A673 (cell line): ENCODE data around the gene RAB11FIP4. TPM values are rescaled to one million over a fixed set of nuclear protein-coding genes. Genes with fewer than 3 reads are reported as not detected.

ENCODE experiments used
- BruUV-seq: library from RNA; stranded (reverse); fragments of 400-500 nt; replicated peaks from 2 replicates; lab custom pipeline; 2021; lab: Mats Ljungman, UMichigan
- CTCF ChIA-PET: fragments of 300-600 bp; sonication (Branson Sonifier 250); formaldehyde crosslinking; loops from one replicate; lab custom pipeline; 2022; ENCODE audit warnings: antibody characterized with exemption; lab: Charles Lee
- POLR2A ChIA-PET: fragments of 300-600 bp; sonication (Branson Sonifier 250); formaldehyde crosslinking; loops from one replicate; lab custom pipeline; 2022; ENCODE audit warnings: antibody characterized with exemption; ENCODE audit not compliant: low non-redundant PET; lab: Charles Lee
- DNase-seq: peaks from one replicate; pipeline ENCODE4 v3.0.0-alpha.2; 2015; ENCODE audit warnings: low spot score
- H3K27ac ChIP-seq: fragments of 200-600 bp; sonication (generic); 2 replicates; pipeline ENCODE4 v1.5.1; 2016; ENCODE audit warnings: mixed run types, low read depth, mild to moderate bottlenecking, mixed read lengths, antibody characterized with exemption, low read length; ENCODE audit not compliant: poor library complexity, severe bottlenecking
- H3K27me3 ChIP-seq: fragments of 200-600 bp; sonication (generic); replicated peaks from 2 replicates; pipeline ENCODE4 v1.6.1; 2017; ENCODE audit warnings: mixed run types, low read depth, mild to moderate bottlenecking, mixed read lengths, antibody characterized with exemption, low read length; ENCODE audit not compliant: insufficient read depth, poor library complexity
- H3K36me3 ChIP-seq: fragments of 200-600 bp; sonication (generic); 2 replicates; pipeline ENCODE4 v1.6.1; 2016; ENCODE audit warnings: mixed run types, mild to moderate bottlenecking, mixed read lengths, antibody characterized with exemption, low read length; ENCODE audit not compliant: insufficient read depth, poor library complexity, severe bottlenecking
- H3K4me1 ChIP-seq: fragments of 200-600 bp; sonication (generic); 2 replicates; pipeline ENCODE4 v1.6.1; 2017; ENCODE audit warnings: mixed run types, mild to moderate bottlenecking, mixed read lengths, antibody characterized with exemption, low read length; ENCODE audit not compliant: insufficient read depth, poor library complexity, severe bottlenecking
- H3K4me3 ChIP-seq: fragments of 200-600 bp; sonication (generic); 2 replicates; pipeline ENCODE4 v1.5.1; 2016; ENCODE audit warnings: low read depth, mixed run types, mild to moderate bottlenecking, mixed read lengths, low read length; ENCODE audit not compliant: poor library complexity, severe bottlenecking
- H3K9me3 ChIP-seq: fragments of 200-600 bp; sonication (generic); 2 replicates; pipeline ENCODE4 v1.6.1; 2016; ENCODE audit warnings: mixed run types, low read depth, mild to moderate bottlenecking, mixed read lengths, antibody characterized with exemption, low read length; ENCODE audit not compliant: poor library complexity, severe bottlenecking
- EZH2 ChIP-seq: fragments of 200-600 bp; sonication (generic); IDR thresholded peaks from 2 replicates; pipeline ENCODE4 v1.6.1; 2017; ENCODE audit warnings: borderline replicate concordance, low read depth, mild to moderate bottlenecking, mixed read lengths, antibody characterized with exemption, low read length; ENCODE audit not compliant: poor library complexity, severe bottlenecking
- intact Hi-C: fragments of 100-400 bp; cut with micrococcal nuclease; formaldehyde crosslinking; loops from one replicate; pipeline ENCODE4 v1.10.0; 2022; ENCODE audit not compliant: unreplicated experiment
- total RNA-seq: library from RNA; stranded (reverse); gene quantifications from 2 replicates; pipeline ENCODE4 v1.2.3, GENCODE V29; 2021
- TF ChIP-seq, protein P1 (sequence below): fragments of 300-800, 200-600 bp; sonication (generic); conservative IDR thresholded peaks from 2 replicates; pipeline ENCODE4 v1.5.1; 2017; ENCODE audit warnings: low read depth, mild to moderate bottlenecking, antibody characterized with exemption, low read length, moderate library complexity, mixed read lengths

Gene RAB11FIP4
- total RNA-seq, 1 experiment from 2014 or later: 2.4 TPM

DNA sequence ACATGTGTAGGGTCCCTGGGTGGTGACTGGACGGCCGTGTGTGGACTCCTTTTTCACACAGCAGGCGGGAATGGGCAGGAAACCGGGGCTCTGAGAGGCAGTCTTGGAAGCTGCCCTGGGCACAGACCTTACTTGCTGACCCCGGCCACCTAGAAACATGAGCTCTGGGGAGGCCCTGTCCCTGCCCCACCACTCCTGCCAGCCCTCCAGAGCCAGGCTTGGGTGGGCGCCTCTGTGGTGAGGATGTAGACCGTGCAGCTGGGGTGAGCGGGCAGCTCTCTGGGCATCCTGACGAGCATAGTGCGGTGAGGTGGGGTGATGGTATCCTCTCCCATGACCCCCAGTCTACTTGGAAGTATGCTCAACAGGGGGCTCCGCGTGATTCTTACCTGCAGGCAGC, 121.3 kb downstream of the RAB11FIP4 start:
- Histone ChIP-seq H3K27ac (no peak overlapping the region), H3K9me3 (no peaks in the 10 kb centered on the region), H3K36me3 (no peaks in the 10 kb centered on the region), H3K4me1 (no peaks in the 10 kb centered on the region), H3K4me3 (no peak overlapping the region), H3K27me3 (no peaks in the 10 kb centered on the region)
- POLR2A ChIA-PET: no interaction called here
- intact Hi-C loops: no loop called here
- no peak for DNase-seq
- TF ChIP-seq EZH2: no peak
- TF ChIP-seq, protein P1, sequence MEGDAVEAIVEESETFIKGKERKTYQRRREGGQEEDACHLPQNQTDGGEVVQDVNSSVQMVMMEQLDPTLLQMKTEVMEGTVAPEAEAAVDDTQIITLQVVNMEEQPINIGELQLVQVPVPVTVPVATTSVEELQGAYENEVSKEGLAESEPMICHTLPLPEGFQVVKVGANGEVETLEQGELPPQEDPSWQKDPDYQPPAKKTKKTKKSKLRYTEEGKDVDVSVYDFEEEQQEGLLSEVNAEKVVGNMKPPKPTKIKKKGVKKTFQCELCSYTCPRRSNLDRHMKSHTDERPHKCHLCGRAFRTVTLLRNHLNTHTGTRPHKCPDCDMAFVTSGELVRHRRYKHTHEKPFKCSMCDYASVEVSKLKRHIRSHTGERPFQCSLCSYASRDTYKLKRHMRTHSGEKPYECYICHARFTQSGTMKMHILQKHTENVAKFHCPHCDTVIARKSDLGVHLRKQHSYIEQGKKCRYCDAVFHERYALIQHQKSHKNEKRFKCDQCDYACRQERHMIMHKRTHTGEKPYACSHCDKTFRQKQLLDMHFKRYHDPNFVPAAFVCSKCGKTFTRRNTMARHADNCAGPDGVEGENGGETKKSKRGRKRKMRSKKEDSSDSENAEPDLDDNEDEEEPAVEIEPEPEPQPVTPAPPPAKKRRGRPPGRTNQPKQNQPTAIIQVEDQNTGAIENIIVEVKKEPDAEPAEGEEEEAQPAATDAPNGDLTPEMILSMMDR: no peak
- CTCF ChIA-PET: no interaction called here
- no TSS peak for BruUV-seq

DNA sequence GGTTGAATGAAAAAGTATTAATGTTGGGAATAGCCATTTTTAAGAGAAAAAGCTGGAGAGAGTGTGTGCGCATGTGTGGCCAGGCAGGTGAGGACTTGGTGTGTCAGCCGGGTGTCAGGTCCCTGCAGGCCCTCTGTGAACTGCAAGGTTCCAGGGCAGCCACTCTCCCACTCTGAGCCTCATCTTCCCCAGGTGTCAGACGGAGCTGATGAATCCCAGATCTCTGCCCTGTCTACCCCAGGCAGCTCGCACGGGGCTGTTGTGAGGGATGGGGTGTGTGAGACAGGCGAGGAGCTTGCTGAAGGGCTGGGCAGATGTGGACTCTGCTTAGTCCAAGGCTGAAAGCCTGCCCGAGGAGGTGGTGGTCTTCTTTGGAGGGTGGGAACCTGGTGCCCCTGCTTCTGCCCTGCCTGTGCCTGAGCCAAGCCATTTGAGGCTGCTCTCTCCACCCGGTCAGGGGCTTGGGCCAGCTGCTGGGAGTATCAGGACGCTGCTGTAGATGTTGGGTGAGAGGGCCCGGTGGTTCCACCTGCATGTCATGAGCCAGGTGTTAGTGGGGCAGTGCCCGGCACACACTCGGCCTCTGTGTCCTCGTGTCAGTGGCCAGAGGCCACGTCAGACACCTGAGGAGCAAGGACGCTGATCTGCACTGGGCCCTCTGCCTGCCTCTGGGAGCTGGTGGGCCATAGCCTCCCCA, 122.4 kb downstream of the RAB11FIP4 start:
- POLR2A ChIA-PET: no interaction called here

DNA sequence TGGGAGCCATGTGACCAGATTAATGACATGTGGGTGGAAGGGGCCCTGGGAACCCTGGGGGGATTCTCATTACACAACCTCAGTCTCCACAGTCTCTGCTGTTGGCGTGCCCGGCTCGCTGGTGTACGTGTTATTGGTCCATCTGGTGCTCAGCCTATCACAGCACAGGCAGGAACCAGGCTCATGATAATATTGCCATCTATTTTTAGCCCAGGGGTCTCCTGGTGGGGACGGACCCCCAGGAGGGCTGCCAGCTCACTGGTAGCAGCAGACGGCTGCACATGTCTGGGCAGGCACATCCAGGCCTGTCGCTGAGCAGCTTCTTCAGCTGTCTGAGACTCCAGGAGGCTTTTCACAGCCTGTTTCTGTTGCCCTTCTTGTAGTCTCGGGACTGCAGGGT, 123.8 kb downstream of the RAB11FIP4 start:
- Histone ChIP-seq H3K27me3 (no peaks in the 10 kb centered on the region), H3K27ac (no peak overlapping the region), H3K4me1 (no peaks in the 10 kb centered on the region), H3K36me3 (no peaks in the 10 kb centered on the region), H3K4me3 (no peak overlapping the region), H3K9me3 (no peaks in the 10 kb centered on the region)
- BruUV-seq: no TSS peak
- intact Hi-C loops: no loop called here
- TF ChIP-seq, protein P1: no peak
- no peak for TF ChIP-seq EZH2
- ChIA-PET CTCF (no interaction called here), POLR2A (no interaction called here)
- no peak for DNase-seq

More for the DNA sequence above, 122.4 kb downstream of the RAB11FIP4 start:
- Histone ChIP-seq H3K9me3 (no peaks in the 10 kb centered on the region), H3K27ac (no peak overlapping the region), H3K4me1 (no peaks in the 10 kb centered on the region), H3K36me3 (no peaks in the 10 kb centered on the region), H3K4me3 (no peak overlapping the region), H3K27me3 (no peaks in the 10 kb centered on the region)
- no peak for TF ChIP-seq EZH2
- TF ChIP-seq, protein P1: no peak
- intact Hi-C loops: no loop called here
- no peak for DNase-seq
- no TSS peak for BruUV-seq
- CTCF ChIA-PET: no interaction called here
